ENCODE results near the gene SCARB1.

DNA sequence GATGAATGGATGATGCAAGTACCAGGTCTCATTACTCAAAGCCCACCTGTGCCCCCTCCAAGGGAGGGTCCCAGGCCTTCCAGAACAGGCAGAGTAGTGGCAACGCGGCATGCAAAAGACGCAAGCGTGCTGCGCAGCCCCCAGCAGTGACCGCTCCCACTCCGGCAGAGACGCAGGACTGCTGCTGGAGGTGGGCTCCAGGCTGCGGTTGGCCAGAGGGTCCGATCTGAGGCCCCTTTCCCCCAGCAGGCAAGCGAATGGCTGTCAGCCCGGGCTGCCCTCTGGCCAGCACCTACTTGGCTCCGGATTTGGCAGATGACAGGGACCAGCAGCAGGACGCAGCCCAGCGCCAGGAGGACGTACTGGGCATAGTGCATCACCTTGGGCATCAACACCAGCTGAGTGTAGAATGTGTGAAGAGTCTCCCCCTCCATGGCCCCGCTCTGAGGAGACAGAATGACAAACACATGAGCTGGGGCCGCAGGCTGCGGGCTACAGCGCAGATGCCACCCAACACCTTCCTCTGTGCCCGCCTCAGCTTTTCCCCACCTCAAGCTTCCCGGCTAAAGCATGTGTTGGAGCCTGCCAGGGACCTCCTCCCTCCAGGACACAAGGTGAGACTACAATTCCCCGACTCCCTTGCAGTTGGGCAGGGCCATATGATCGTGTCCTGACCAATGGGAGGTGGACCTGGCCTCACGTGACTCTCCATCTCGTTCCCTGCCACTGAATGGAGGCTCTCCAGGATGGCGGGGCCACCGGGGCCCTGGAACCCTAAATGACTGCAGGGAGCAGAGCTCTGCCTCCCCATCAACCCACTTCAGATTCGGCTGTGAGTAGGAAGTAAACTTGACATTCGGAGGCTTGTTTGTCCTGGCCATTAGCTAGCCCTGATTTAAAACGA lies 77.4 kb downstream of the SCARB1 start:
- TF ChIP-seq, protein P1, sequence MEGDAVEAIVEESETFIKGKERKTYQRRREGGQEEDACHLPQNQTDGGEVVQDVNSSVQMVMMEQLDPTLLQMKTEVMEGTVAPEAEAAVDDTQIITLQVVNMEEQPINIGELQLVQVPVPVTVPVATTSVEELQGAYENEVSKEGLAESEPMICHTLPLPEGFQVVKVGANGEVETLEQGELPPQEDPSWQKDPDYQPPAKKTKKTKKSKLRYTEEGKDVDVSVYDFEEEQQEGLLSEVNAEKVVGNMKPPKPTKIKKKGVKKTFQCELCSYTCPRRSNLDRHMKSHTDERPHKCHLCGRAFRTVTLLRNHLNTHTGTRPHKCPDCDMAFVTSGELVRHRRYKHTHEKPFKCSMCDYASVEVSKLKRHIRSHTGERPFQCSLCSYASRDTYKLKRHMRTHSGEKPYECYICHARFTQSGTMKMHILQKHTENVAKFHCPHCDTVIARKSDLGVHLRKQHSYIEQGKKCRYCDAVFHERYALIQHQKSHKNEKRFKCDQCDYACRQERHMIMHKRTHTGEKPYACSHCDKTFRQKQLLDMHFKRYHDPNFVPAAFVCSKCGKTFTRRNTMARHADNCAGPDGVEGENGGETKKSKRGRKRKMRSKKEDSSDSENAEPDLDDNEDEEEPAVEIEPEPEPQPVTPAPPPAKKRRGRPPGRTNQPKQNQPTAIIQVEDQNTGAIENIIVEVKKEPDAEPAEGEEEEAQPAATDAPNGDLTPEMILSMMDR (conservative IDR thresholded peaks at IDR 0.05 in 1 of 2, IDR thresholded peaks at IDR 0.05 in 1 of 2; ENCODE audit: low read depth in 1 of 2, low read length in 2 of 2), result no peak
- TF ChIP-seq EZH2 (IDR thresholded peaks at IDR 0.05; ENCODE audit: low read length, missing control alignments), result no peak
